Testis (tissue), 2 donors: ENCODE data around the gene PPP1R13L.

Source experiments
- CTCF ChIP-seq, 3 experiments: fragments of 450-650 bp in 2 of 3; fragments of 200-600 bp in 1 of 3; sonication (generic) in 1 of 3; IDR thresholded peaks; one replicate each; pipeline ENCODE4 v1.5.1; 2016 to 2019; ENCODE audit warnings: antibody characterized with exemption in 3 of 3, mild to moderate bottlenecking in 2 of 3, moderate library complexity in 1 of 3
- POLR2A ChIP-seq: fragments of 450-650 bp; IDR thresholded peaks from one replicate; pipeline ENCODE4 v1.6.1; 2017; ENCODE audit warnings: antibody characterized with exemption, mild to moderate bottlenecking, moderate library complexity

DNA sequence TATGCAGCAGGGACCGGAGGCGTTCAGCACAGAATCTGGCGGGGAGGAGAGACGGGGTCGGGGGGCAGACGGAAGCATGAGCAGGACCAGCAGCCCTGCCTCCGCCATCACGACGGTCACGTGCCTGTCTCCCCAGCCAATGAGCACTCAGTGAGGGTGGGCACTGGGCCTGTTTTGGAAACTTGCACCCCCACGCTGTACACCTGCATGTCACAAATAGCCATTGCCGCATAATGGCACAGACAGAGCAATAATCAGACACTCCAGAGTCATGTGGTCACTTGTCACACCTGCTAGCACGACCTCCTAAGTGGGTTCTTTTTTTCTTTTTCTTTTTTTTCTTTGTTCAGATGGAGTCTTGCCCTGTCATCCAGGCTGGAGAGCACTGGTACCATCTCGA is 43.3 kb downstream of the PPP1R13L start:
- TF ChIP-seq CTCF (IDR thresholded peaks at IDR 0.05) (no peak), POLR2A (no peak)
